Right lobe of liver (tissue), 6 donors: ENCODE measurements around the gene CLDN24. TPM values are rescaled to one million over a fixed set of nuclear protein-coding genes. Genes with fewer than 3 reads are reported as not detected.

ENCODE experiments used
- ATAC-seq, 4 donors: fragments of 200-7000 bp; cut with Tn5 transposase; one replicate each; pipeline ENCODE4 v1.9.1; 2020; ENCODE audit warnings: mild to moderate bottlenecking in 4 of 4, moderate library complexity in 4 of 4
- DNase-seq, 3 donors: peaks; one replicate each; pipeline ENCODE4 v3.0.0-alpha.2; 2020
- H3K27ac ChIP-seq, 3 donors: fragments of 200-600 bp; one replicate each; pipeline ENCODE4 v1.8.0; 2022
- H3K27me3 ChIP-seq, 2 donors: fragments of 200-600 bp; one replicate each; pipeline ENCODE4 v1.8.0; 2022
- H3K36me3 ChIP-seq, 4 donors: fragments of 200-600 bp; sonication (generic) in 1 of 4; one replicate each; pipeline versions ENCODE4 v1.5.1 to v1.8.0; 2017 to 2022; ENCODE audit warnings: control low read depth in 1 of 4
- H3K4me1 ChIP-seq, 4 donors: fragments of 200-600 bp; sonication (generic) in 1 of 4; one replicate each; pipeline versions ENCODE4 v1.5.1 to v1.8.0; 2017 to 2022; ENCODE audit warnings: control low read depth in 1 of 4
- H3K4me3 ChIP-seq, 3 donors: fragments of 200-600 bp; one replicate each; pipeline ENCODE4 v1.8.0; 2022
- H3K9me3 ChIP-seq, 4 donors: fragments of 200-600 bp; sonication (generic) in 1 of 4; one replicate each; pipeline versions ENCODE4 v1.5.1 to v1.8.0; 2017 to 2022; ENCODE audit warnings: control low read depth in 1 of 4
- POLR2A ChIP-seq: fragments of 450-650 bp; IDR thresholded peaks from one replicate; pipeline ENCODE4 v1.6.1; 2017; ENCODE audit warnings: antibody characterized with exemption, mild to moderate bottlenecking
- WGBS: methylation state at CpG from one replicate; pipeline ENCODE4 v1.1.6; 2018; ENCODE audit warnings: low coverage, low lambda C conversion rate; ENCODE audit not compliant: insufficient coverage; ENCODE audit errors: missing lambda C conversion rate; 5-methylcytosine and 5-hydroxymethylcytosine counted together
- intact Hi-C, 2 donors: fragments of 100-400 bp; cut with DNase I; formaldehyde crosslinking; loops; one replicate each; pipeline versions ENCODE4 v1.11.2 to v1.14.1; 2022
- total RNA-seq, 6 experiments: library from RNA; depleted of rRNA in 2 of 6; stranded (reverse); fragments of >200 nt in 2 of 6; fragmentation: NEBNext Ultra II Directional in 3 of 6; extraction: Animal tissue kit (Norgen Biotek cat#: 25700) in 3 of 6; gene quantifications; one replicate each; pipeline versions ENCODE4 v1.1.0 to v1.2.4, GENCODE V29; 2016 to 2023
- TF ChIP-seq, protein P1 (sequence below), 4 donors: fragments of 200-600 bp in 3 of 4; fragments of 450-650 bp in 1 of 4; IDR thresholded peaks; one replicate each; pipeline versions ENCODE4 v1.5.1 to v1.8.0; 2016 to 2022; ENCODE audit warnings: antibody characterized with exemption in 4 of 4, mild to moderate bottlenecking in 2 of 4
- donor health status: DM: no; HTN: yes; CAD: no.
- donor health status: DM: no; HTN: no; CAD: no.
- donor health status: DM: no; HTN: no; CAD: no.
- donor health status: DM: no; HTN: yes; CAD: no.
- donor health status: DM: no; HTN: yes; CAD: no.

Gene CLDN24
- total RNA-seq, 6 experiments from 2014 or later: not detected

DNA sequence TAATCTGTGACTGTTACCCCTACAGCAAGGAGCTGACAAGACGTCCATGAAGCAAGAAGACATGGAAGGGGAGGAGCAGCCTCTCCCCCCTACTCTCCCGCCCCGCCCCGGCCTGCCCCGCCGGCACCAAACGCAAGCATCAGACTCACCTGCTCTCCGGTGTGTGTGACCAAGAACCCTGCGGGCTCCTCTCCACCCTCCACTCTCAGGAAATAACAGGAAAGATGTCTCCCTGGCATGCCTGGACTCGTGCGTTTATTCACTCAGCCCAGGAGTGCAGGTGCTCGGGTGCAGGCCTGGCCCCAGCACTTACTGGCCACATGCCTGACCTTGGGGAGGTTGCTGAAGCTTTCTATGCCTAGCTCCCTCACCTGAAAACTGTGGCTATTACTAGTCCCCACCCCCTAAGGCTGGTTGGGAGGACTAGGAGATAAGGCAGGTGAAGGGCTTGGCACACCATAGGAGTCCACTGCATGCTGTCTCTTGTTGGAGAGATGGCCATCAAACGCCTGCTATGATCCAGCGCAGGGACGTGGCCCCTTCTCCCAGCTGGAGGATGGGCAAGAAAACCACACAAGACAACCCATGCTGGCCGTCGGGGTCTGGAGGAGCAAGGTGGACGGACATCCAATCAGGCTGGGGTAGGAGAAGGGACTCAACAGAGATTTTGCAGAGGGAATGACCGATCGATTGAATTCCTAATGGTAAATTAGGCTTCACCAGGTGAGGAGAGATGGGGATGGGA is 34.9 kb upstream of the CLDN24 start:
- TF ChIP-seq, protein P1, sequence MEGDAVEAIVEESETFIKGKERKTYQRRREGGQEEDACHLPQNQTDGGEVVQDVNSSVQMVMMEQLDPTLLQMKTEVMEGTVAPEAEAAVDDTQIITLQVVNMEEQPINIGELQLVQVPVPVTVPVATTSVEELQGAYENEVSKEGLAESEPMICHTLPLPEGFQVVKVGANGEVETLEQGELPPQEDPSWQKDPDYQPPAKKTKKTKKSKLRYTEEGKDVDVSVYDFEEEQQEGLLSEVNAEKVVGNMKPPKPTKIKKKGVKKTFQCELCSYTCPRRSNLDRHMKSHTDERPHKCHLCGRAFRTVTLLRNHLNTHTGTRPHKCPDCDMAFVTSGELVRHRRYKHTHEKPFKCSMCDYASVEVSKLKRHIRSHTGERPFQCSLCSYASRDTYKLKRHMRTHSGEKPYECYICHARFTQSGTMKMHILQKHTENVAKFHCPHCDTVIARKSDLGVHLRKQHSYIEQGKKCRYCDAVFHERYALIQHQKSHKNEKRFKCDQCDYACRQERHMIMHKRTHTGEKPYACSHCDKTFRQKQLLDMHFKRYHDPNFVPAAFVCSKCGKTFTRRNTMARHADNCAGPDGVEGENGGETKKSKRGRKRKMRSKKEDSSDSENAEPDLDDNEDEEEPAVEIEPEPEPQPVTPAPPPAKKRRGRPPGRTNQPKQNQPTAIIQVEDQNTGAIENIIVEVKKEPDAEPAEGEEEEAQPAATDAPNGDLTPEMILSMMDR (IDR thresholded peaks at IDR 0.05): no peak
- TF ChIP-seq POLR2A: no peak
- Histone ChIP-seq H3K9me3 (no peaks in the 10 kb centered on the region), H3K27me3 (no peaks in the 10 kb centered on the region), H3K36me3 (no peaks in the 10 kb centered on the region), H3K4me3 (no peak overlapping the region), H3K27ac (no peak overlapping the region), H3K4me1 (no peaks in the 10 kb centered on the region)
- intact Hi-C loops: no loop called here
- 88% methylated on average over 5 of the region's 20 CpGs for WGBS
- ATAC-seq: no peak
- no peak for DNase-seq

DNA sequence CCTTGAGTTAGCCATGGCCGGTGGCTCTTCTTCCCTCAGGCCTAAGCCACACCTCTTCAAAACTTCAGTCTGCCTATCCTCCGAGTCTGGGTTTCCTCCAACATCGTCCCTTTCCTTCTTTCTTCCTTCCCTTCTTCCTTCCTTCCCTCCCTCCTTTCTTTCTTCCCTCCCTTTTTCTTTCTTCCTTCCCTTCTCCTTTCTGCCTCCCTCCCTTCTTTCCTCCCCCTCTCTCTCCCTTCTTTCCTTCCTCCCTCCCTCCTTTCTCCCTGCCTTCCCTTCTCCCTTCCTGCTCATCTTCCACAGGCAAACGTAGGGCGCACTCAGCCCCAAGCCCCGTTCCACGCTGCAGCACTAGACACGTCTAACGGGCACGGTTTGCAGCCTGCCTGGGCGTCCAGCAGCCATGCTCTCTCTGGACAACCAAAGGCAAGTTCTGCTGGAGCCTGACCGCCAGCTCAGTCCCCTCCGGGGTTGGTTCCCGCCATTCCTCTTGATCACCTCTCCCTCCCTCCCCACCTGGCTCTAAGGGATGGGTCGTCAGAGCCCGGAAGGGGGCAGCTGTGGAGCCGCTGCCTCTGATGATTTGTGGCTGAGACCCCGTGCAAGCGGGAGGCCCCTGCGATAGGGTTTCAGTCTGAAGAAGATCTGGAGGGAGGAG is 34.1 kb upstream of the CLDN24 start:
- ATAC-seq: no peak
- whole genome bisulfite sequencing: 76% methylated on average over 10 of the region's 20 CpGs
- intact Hi-C loops: no loop called here
- no peak for TF ChIP-seq POLR2A
- TF ChIP-seq, protein P1 (IDR thresholded peaks at IDR 0.05): no peak
- no peaks in the 10 kb centered on the region for H3K27me3 ChIP-seq
- H3K4me1 ChIP-seq: no peaks in the 10 kb centered on the region
- no peak for DNase-seq
- H3K27ac ChIP-seq: no peak overlapping the region
- no peak overlapping the region for H3K4me3 ChIP-seq
- H3K9me3 ChIP-seq: no peaks in the 10 kb centered on the region
- no peaks in the 10 kb centered on the region for H3K36me3 ChIP-seq

DNA sequence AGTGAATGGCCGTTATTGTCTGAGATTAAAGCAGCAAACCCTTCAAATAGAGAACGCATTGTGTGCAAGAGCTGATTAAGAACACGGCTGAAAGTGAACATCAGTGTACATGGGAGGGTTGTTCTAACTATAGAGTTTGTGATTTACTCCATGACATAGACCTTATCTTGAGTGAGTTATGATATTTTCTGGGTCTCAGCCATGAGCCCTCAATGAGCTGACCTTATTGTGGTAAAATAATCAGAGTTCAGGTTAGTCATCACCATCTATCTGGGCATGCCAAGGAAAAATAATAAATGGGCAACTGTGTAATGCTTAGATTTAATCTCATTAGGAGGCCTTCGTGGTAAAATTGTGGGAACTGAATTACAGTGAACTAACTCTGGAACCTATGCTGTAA is 33.2 kb upstream of the CLDN24 start:
- H3K9me3 ChIP-seq: no peaks in the 10 kb centered on the region
- H3K4me3 ChIP-seq: no peak overlapping the region
- WGBS: 72% methylated on average over 4 of the region's 4 CpGs
- H3K4me1 ChIP-seq: no peaks in the 10 kb centered on the region
- ATAC-seq (no peak), DNase-seq (no peak)
- TF ChIP-seq, protein P1 (IDR thresholded peaks at IDR 0.05): no peak
- TF ChIP-seq POLR2A: no peak
- no peak overlapping the region for H3K27ac ChIP-seq
- H3K36me3 ChIP-seq: no peaks in the 10 kb centered on the region
- no peaks in the 10 kb centered on the region for H3K27me3 ChIP-seq
- intact Hi-C loops: no loop called here

DNA sequence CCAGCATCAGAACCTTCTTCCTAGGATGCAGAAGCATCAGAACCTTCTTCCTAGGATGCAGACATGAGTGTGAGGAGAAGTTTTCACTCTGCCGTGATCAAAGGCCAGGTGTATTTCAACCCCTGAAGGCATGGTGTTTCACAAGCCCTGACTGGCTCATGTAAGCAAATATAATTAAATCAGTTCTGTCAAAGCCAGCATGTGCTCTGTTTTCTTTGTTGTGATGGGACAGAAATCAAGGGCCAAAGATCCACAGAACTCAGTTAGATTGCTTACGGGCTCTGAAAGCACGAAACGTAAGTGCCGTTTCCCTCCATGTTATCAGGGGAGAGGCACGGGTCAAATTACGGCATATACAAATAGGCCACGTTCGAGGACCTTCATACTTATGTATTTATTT is 32.0 kb upstream of the CLDN24 start:
- WGBS: 40% methylated on average over 8 of the region's 9 CpGs
- intact Hi-C loops: no loop called here
- Histone ChIP-seq H3K4me3 (no peak overlapping the region), H3K27ac (no peak overlapping the region), H3K36me3 (no peaks in the 10 kb centered on the region), H3K4me1 (no peaks in the 10 kb centered on the region), H3K27me3 (no peaks in the 10 kb centered on the region), H3K9me3 (no peaks in the 10 kb centered on the region)
- DNase-seq: no peak
- peak; percentile 60 to 84 (median 69) for ATAC-seq
- TF ChIP-seq, protein P1 (IDR thresholded peaks at IDR 0.05): no peak
- TF ChIP-seq POLR2A: no peak
